ENCODE results near the gene AHRR.

DNA sequence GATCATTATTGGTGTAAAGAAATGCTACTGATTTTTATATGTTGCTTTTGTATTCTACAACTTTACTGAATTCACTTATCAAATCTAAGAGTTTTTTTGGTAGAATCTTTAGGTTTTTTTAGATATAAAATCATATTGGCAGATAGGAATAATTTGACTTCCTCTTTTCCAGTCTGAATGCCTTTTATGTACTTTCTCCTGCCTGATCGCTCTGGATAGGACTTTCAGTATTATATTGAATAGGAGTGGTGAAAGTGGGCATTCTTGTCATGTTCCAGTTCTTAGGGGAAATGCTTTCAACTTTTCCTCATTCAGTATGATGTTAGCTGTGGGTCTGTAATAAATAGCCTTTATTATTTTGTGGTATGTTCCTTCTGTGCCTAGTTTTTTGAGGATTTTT is 8.3 kb downstream of the AHRR start:
- no peak for TF ChIP-seq POLR2A (IDR thresholded peaks at IDR 0.05)
- TF ChIP-seq, protein P1, sequence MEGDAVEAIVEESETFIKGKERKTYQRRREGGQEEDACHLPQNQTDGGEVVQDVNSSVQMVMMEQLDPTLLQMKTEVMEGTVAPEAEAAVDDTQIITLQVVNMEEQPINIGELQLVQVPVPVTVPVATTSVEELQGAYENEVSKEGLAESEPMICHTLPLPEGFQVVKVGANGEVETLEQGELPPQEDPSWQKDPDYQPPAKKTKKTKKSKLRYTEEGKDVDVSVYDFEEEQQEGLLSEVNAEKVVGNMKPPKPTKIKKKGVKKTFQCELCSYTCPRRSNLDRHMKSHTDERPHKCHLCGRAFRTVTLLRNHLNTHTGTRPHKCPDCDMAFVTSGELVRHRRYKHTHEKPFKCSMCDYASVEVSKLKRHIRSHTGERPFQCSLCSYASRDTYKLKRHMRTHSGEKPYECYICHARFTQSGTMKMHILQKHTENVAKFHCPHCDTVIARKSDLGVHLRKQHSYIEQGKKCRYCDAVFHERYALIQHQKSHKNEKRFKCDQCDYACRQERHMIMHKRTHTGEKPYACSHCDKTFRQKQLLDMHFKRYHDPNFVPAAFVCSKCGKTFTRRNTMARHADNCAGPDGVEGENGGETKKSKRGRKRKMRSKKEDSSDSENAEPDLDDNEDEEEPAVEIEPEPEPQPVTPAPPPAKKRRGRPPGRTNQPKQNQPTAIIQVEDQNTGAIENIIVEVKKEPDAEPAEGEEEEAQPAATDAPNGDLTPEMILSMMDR (IDR thresholded peaks at IDR 0.05): no peak

Measured in transverse colon (tissue), 3 donors.